ENCODE data around the gene DEFB131B. TPM values are rescaled to one million over a fixed set of nuclear protein-coding genes. Genes with fewer than 3 reads are reported as not detected.
"Not testable (repeated sequence)": the region's sequence is repeated elsewhere in the genome, so short reads cannot be mapped to it uniquely, and the experiment has no call there.

Gene DEFB131B
- total RNA-seq, 1 experiment from 2014 or later, result not detected

GRCh38 chr11:71901137-71901536 lies 22.9 kb downstream of the DEFB131B start:
- in situ Hi-C loops (cut with HindIII; ENCODE audit: low sequenced_read_pairs); DNase-seq (ENCODE audit: low spot score): not testable (repeated sequence)

GRCh38 chr11:71908218-71908617 lies 30.0 kb downstream of the DEFB131B start:
- in situ Hi-C loops (cut with HindIII; ENCODE audit: low sequenced_read_pairs), result no loop called here
- no peak for DNase-seq (ENCODE audit: low spot score)

DNA sequence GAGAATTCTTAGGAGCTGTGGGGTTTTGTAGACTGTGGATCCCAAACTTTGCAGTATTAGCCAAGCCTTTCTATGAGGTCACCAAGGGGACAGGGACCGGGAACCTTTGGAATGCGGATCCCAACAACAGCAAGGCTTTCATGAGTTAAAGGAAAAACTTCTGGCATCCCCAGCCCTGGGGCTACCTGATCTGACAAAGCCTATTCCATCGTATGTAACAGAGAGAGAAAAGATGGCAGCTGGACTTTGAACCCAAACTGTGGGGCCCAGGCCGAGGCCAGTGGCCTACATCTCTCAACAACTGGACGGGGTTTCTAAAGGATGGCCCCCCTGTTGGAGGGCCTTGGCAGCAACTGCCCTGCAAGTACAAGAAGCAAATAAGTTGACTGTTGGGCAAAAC lies 32.5 kb downstream of the DEFB131B start:
- DNase-seq (ENCODE audit: low spot score); in situ Hi-C loops (cut with HindIII; ENCODE audit: low sequenced_read_pairs): not testable (repeated sequence)

GRCh38 chr11:71911321-71911985 lies 33.2 kb downstream of the DEFB131B start:
- DNase-seq (ENCODE audit: low spot score); in situ Hi-C loops (cut with HindIII; ENCODE audit: low sequenced_read_pairs): not testable (repeated sequence)

DNA sequence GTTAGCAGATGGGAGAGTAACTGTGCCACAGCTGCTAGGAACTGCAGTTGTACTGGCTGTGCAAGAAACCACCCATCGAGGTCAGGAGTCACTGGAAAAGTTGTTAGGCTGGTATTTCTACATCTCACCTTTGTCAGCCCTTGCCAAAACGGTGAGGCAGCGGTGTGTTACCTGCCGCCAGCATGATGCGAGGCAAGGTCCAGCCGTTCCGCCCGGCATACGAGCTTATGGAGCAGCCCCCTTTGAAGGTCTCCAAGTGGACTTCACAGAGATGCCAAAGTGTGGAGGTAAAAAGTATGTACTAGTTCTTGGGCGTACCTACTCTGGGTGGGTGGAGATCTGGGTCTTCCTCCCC lies 33.7 kb downstream of the DEFB131B start:
- in situ Hi-C loops (cut with HindIII; ENCODE audit: low sequenced_read_pairs); DNase-seq (ENCODE audit: low spot score): not testable (repeated sequence)

DNA sequence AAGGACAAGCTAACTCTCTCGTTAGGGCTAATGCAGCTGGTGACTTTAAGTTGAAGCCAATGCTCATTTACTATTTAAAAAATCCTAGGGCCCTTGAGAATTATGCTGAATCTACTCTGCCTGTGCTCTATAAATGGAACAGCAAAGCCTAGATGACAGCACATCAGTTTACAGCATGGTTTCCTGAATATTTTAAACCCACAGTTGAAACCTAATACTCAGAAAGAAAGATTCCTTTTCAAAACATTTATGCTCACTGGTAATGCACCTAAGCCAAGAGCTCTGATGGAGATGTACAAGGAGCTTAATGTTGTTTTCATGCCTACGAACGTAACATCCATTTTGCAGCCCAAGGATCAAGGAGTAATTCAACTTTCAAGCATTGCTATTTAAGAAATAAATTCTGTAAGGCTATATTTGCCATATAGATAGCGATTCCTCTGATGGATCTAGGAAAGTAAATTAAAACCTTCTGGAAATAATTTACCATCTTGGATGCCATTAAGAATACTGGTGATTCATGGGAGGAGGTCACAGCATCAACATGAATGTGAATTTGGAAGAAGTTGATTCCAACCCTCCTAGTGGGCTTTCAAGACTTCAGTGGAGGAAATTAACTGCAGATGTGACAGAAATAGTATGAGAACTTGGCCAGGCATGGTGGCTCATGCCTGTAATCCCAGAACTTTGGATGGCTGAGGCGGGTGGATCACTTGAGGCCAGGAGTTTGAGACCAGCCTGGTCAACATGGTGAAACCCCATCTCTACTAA lies 35.7 kb downstream of the DEFB131B start:
- no peak for DNase-seq (ENCODE audit: low spot score)
- in situ Hi-C loops (cut with HindIII; ENCODE audit: low sequenced_read_pairs), result no loop called here

- no peak for DNase-seq (ENCODE audit: low spot score)
- in situ Hi-C loops (cut with HindIII; ENCODE audit: low sequenced_read_pairs), result no loop called here
These were observed 36.5 kb downstream of the DEFB131B start for GRCh38 chr11:71914617-71915189.

GRCh38 chr11:71917646-71918140 lies 39.4 kb downstream of the DEFB131B start:
- no peak for DNase-seq (ENCODE audit: low spot score)
- in situ Hi-C loops (cut with HindIII; ENCODE audit: low sequenced_read_pairs), result no loop called here

- in situ Hi-C loops (cut with HindIII; ENCODE audit: low sequenced_read_pairs), result no loop called here
- peak; percentile 93 for DNase-seq (ENCODE audit: low spot score)
These were observed 49.8 kb downstream of the DEFB131B start, which contains the start of gene XNDC1N for GRCh38 chr11:71927820-71928736. TSS of gene XNDC1N (minus strand) at chr11:71928594. CDS start at chr11:71923353, 5,241 bp downstream.

DNA sequence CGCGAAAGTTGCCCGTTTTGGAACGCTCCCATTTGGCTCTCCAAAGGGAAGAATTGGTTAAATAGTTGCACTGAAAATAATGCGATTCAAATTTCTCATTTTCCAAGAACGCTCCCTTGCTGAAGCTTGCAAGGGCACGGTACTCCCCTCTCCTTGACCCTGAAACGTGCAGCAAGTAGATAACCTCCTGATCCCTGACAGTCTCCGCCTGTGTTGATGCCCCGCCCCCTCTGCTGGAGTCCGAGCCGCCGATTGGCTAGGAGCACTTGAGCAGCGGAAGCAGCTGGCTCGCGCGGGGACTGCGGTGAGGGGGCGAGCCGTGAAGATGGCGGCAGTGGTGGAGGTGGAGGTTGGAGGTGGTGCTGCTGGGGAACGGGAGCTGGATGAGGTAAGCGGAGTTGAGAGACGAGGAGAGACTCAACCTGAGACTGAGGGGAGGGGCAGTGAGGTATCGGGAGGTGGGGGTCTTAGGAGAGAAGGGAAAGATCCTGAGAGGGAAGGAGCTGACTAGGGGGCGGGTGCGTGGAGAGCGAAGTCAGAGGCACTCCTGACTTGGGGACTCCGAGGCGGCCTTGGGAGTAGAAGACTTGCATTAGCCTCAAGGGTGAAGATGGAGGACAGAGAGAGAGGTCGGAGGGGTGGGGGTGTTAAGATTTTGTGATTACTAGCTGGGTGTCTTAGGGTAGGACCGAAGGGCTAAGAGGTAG lies 50.6 kb downstream of the DEFB131B start, which contains the start of gene RNF121:
Gene RNF121, plus strand, starts transcription at position 310 of the 707 bp plus-strand sequence. Its CDS starts 16 bp downstream, at position 326.
- DNase-seq (ENCODE audit: low spot score), result peak; percentile 97
- in situ Hi-C loops (cut with HindIII; ENCODE audit: low sequenced_read_pairs), result no loop called here

DNA sequence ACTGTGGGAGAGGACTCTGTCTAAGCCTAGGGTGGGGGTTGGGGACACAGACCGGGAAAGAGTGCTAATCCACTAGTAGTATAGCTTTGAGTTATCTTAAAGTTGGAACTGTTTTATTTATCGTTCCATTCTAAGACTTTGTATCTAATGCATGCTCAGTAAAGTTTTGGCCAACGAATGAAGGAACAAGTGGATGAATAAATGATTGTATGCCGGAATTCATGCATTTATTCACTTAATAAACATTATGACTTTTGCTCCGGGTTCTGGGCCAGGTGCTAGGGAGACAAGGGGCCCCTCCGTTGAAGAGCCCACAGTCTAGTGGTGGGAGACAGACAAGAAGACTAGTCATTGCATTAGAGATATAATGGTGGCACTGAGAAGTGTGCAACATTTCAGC lies 51.2 kb downstream of the DEFB131B start:
- DNase-seq (ENCODE audit: low spot score), result no peak
- in situ Hi-C loops (cut with HindIII; ENCODE audit: low sequenced_read_pairs), result no loop called here

- no peak for DNase-seq (ENCODE audit: low spot score)
- in situ Hi-C loops (cut with HindIII; ENCODE audit: low sequenced_read_pairs), result no loop called here
These were observed 52.4 kb downstream of the DEFB131B start for GRCh38 chr11:71930556-71931244.

- no peak for DNase-seq (ENCODE audit: low spot score)
- in situ Hi-C loops (cut with HindIII; ENCODE audit: low sequenced_read_pairs), result no loop called here
These were observed 53.0 kb downstream of the DEFB131B start for GRCh38 chr11:71931245-71931602.

- in situ Hi-C loops (cut with HindIII; ENCODE audit: low sequenced_read_pairs), result no loop called here
- DNase-seq (ENCODE audit: low spot score), result no peak
These were observed 55.1 kb downstream of the DEFB131B start for GRCh38 chr11:71933141-71933933.

Measured in G401 (cell line).